B cell (primary cell): ENCODE results near the gene KCTD10. TPM values are rescaled to one million over a fixed set of nuclear protein-coding genes. Genes with fewer than 3 reads are reported as not detected.

ENCODE experiments used
- ATAC-seq: fragments of 200-7000 bp; cut with Tn5 transposase; one replicate; pipeline ENCODE4 v1.10.0; 2021; ENCODE audit warnings: low read depth, mild to moderate bottlenecking, moderate number of reproducible peaks, moderate library complexity
- CTCF ChIA-PET: fragments of 350-600 bp; sonication (Branson Sonifier 250); formaldehyde crosslinking; loops from one replicate; lab custom pipeline; 2021; ENCODE audit warnings: antibody characterized with exemption, inconsistent platforms; lab: Charles Lee
- POLR2A ChIA-PET: fragments of 350-600 bp; sonication (Branson Sonifier 250); formaldehyde crosslinking; loops from one replicate; lab custom pipeline; 2021; ENCODE audit warnings: antibody characterized with exemption; lab: Charles Lee
- DNase-seq: peaks from one replicate; pipeline ENCODE4 v3.0.0; 2013
- H2AFZ ChIP-seq: 2 replicates; pipeline ENCODE4 v1.6.1; 2012; ENCODE audit warnings: mild to moderate bottlenecking, low read depth, low read length; ENCODE audit not compliant: insufficient read depth, poor library complexity, severe bottlenecking
- H3K27ac ChIP-seq, 2 donors: 1 replicate in 1 of 2; 2 replicates in 1 of 2; pipeline ENCODE4 v1.5.1; 2012 to 2013; ENCODE audit warnings: low read length in 2 of 2, mild to moderate bottlenecking in 2 of 2, moderate library complexity in 1 of 2
- H3K27me3 ChIP-seq, 4 experiments: fragments of 200-600 bp in 1 of 4; sonication (generic) in 1 of 4; replicated peaks in 1 of 4; 1 replicate in 2 of 4; 2 replicates in 2 of 4; pipeline versions ENCODE4 v1.6.1 to v1.7.0; 2013 to 2016; ENCODE audit warnings: low read length in 3 of 4, mild to moderate bottlenecking in 2 of 4, mixed read lengths in 1 of 4, moderate library complexity in 1 of 4; ENCODE audit not compliant: insufficient read depth in 4 of 4, control insufficient read depth in 3 of 4; ENCODE audit errors: control extremely low read depth in 1 of 4
- H3K36me3 ChIP-seq, 2 experiments: replicated peaks in 1 of 2; 1 replicate in 1 of 2; 2 replicates in 1 of 2; pipeline versions ENCODE4 v1.6.1 to v1.7.1; 2013; ENCODE audit warnings: low read length in 1 of 2; ENCODE audit not compliant: insufficient read depth in 2 of 2, control insufficient read depth in 1 of 2; ENCODE audit errors: control extremely low read depth in 1 of 2, extremely low read depth in 1 of 2
- H3K4me1 ChIP-seq, 2 donors: fragments of 200-600 bp in 1 of 2; sonication (generic) in 1 of 2; 1 replicate in 1 of 2; 2 replicates in 1 of 2; pipeline versions ENCODE4 v1.5.1 to v1.6.1; 2013 to 2017; ENCODE audit warnings: low read length in 2 of 2; ENCODE audit not compliant: control insufficient read depth in 2 of 2, insufficient read depth in 2 of 2
- H3K4me2 ChIP-seq: replicated peaks from 2 replicates; pipeline ENCODE3; 2012; ENCODE audit warnings: mild to moderate bottlenecking, low read depth, low read length; ENCODE audit not compliant: poor library complexity, severe bottlenecking
- H3K4me3 ChIP-seq, 5 experiments: fragments of 200-600 bp in 1 of 5; sonication (generic) in 1 of 5; 1 replicate in 3 of 5; 2 replicates in 2 of 5; pipeline versions ENCODE4 v1.5.1 to v1.7.0; 2011 to 2016; ENCODE audit warnings: low read length in 4 of 5, mild to moderate bottlenecking in 4 of 5, low read depth in 2 of 5, control low read depth in 1 of 5, moderate library complexity in 1 of 5; ENCODE audit not compliant: insufficient read depth in 1 of 5; ENCODE audit errors: control extremely low read depth in 1 of 5, extremely low read depth in 1 of 5
- H3K79me2 ChIP-seq: fragments of 200-600 bp; sonication (generic); one replicate; pipeline ENCODE4 v1.6.0; 2016; ENCODE audit warnings: low read length; ENCODE audit not compliant: control insufficient read depth, insufficient read depth
- H3K9ac ChIP-seq: fragments of 200-600 bp; sonication (generic); 2 replicates; pipeline ENCODE4 v1.6.1; 2017; ENCODE audit warnings: mild to moderate bottlenecking, low read length, moderate library complexity
- H3K9me3 ChIP-seq, 3 donors: one replicate each; pipeline versions ENCODE4 v1.6.1 to v1.7.1; 2013; ENCODE audit warnings: low read length in 2 of 3; ENCODE audit not compliant: control insufficient read depth in 2 of 3, insufficient read depth in 1 of 3; ENCODE audit errors: control extremely low read depth in 1 of 3
- H4K20me1 ChIP-seq: 2 replicates; pipeline ENCODE4 v1.6.0; 2012; ENCODE audit warnings: mild to moderate bottlenecking, low read length; ENCODE audit not compliant: insufficient read depth, control insufficient read depth, poor library complexity, severe bottlenecking
- H3K27ac Mint-ChIP-seq: one replicate; pipeline ENCODE4 v1.8.0; 2021; ENCODE audit warnings: mixed read lengths
- H3K27me3 Mint-ChIP-seq: one replicate; pipeline ENCODE4 v1.8.0; 2021; ENCODE audit warnings: mixed read lengths
- H3K4me1 Mint-ChIP-seq: one replicate; pipeline ENCODE4 v1.8.0; 2021; ENCODE audit warnings: mixed read lengths
- H3K4me3 Mint-ChIP-seq: one replicate; pipeline ENCODE4 v1.8.0; 2021; ENCODE audit warnings: mixed read lengths
- H3K9me3 Mint-ChIP-seq: one replicate; pipeline ENCODE4 v1.8.0; 2022; ENCODE audit warnings: mixed read lengths; ENCODE audit not compliant: insufficient read depth
- EZH2 ChIP-seq: IDR thresholded peaks from 2 replicates; pipeline ENCODE4 v1.6.1; 2012; ENCODE audit warnings: borderline replicate concordance, low read depth, mild to moderate bottlenecking, moderate library complexity, low read length; ENCODE audit not compliant: insufficient read depth, poor library complexity, severe bottlenecking
- WGBS: methylation state at CpG from one replicate; pipeline ENCODE4 v1.1.5; 2013; ENCODE audit warnings: missing lambda C conversion rate; ENCODE audit not compliant: insufficient coverage; 5-methylcytosine and 5-hydroxymethylcytosine counted together
- intact Hi-C: fragments of 100-400 bp; cut with micrococcal nuclease; formaldehyde crosslinking; loops from one replicate; pipeline ENCODE4 v1.10.0; 2022
- polyA plus RNA-seq: library from polyadenylated mRNA; depleted of rRNA; stranded (reverse); fragments of >200 nt; gene quantifications from 2 replicates; pipeline ENCODE4 v1.2.3, GENCODE V29; 2012
- total RNA-seq, 2 donors: library from RNA; stranded (reverse); fragments of 120-200 nt in 1 of 2; gene quantifications; 1 replicate in 1 of 2; 2 replicates in 1 of 2; pipeline versions ENCODE4 v1.2.3 to v1.2.4, GENCODE V29; 2013 to 2022
- TF ChIP-seq, protein P1 (sequence below): fragments of 200-600 bp; IDR thresholded peaks from one replicate; pipeline ENCODE4 v1.8.0; 2022; ENCODE audit warnings: antibody characterized with exemption, mild to moderate bottlenecking

KCTD10 gene
- total and polyA plus RNA-seq, 2 donors (not counting 1 experiment from before 2014, with no cell fraction given): 15.4 to 30.9 TPM

DNA sequence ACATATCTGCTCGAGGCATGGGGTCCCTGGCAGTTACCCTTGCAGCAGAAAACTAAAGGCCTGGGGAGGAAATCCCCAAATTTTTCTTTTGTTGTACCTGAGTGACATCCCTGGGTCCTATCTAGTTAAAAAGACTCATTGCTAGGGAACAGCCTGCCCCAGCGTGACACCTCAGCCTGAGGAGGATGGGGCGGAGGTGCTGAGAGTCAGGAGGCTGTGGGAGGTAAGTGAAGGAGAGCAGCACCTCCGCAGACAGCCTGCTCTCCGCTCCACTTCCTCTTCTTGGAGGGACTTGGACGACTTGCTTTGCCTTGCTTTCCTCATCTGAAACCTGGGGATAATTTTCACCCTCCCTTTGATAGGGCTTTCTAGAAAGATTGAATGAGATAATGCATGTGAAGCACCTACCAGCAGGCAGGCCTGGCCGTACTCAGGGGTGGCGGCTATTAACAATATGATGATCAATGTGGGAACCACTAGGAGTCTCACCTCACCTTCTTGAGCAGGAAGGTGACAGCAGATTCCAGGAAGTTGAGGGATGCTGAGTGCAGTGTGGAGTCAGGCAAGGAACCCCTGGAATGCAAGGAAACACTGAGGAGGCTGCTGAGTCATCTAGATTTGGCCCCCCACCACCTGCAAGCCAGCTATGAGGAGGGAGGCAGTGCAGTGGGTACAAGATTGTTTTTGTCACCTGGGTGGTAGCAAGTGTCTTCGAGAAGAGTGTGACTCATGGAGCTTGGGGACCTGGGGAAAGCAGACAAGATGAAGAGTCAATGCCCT, 23.5 kb upstream of the KCTD10 start:
- Histone ChIP-seq H3K4me3 (no peak overlapping the region), H4K20me1 (no peaks in the 10 kb centered on the region), H3K9ac (no peak overlapping the region), H3K9me3 (no peaks in the 10 kb centered on the region), H3K79me2 (no peaks in the 10 kb centered on the region), H3K36me3 (peaks cover 9 to 80% of the 10 kb centered on the region in 2 experiments), H3K27me3 (no peaks in the 10 kb centered on the region), H3K4me2 (no peak overlapping the region), H2AFZ (no peak overlapping the region), H3K4me1 (no peaks in the 10 kb centered on the region), H3K27ac (no peak overlapping the region)
- no peaks in the 10 kb centered on the region for H3K27me3 Mint-ChIP-seq
- no peak for DNase-seq
- TF ChIP-seq, protein P1, sequence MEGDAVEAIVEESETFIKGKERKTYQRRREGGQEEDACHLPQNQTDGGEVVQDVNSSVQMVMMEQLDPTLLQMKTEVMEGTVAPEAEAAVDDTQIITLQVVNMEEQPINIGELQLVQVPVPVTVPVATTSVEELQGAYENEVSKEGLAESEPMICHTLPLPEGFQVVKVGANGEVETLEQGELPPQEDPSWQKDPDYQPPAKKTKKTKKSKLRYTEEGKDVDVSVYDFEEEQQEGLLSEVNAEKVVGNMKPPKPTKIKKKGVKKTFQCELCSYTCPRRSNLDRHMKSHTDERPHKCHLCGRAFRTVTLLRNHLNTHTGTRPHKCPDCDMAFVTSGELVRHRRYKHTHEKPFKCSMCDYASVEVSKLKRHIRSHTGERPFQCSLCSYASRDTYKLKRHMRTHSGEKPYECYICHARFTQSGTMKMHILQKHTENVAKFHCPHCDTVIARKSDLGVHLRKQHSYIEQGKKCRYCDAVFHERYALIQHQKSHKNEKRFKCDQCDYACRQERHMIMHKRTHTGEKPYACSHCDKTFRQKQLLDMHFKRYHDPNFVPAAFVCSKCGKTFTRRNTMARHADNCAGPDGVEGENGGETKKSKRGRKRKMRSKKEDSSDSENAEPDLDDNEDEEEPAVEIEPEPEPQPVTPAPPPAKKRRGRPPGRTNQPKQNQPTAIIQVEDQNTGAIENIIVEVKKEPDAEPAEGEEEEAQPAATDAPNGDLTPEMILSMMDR: no peak
- TF ChIP-seq EZH2: no peak
- H3K9me3 Mint-ChIP-seq: no peaks in the 10 kb centered on the region
- ChIA-PET CTCF (no interaction called here), POLR2A (no interaction called here)
- no peak overlapping the region for H3K4me3 Mint-ChIP-seq
- intact Hi-C loops: no loop called here
- no peak overlapping the region for H3K27ac Mint-ChIP-seq
- no peaks in the 10 kb centered on the region for H3K4me1 Mint-ChIP-seq
- no peak for ATAC-seq
- WGBS: 95% methylated on average over 5 of the region's 9 CpGs

DNA sequence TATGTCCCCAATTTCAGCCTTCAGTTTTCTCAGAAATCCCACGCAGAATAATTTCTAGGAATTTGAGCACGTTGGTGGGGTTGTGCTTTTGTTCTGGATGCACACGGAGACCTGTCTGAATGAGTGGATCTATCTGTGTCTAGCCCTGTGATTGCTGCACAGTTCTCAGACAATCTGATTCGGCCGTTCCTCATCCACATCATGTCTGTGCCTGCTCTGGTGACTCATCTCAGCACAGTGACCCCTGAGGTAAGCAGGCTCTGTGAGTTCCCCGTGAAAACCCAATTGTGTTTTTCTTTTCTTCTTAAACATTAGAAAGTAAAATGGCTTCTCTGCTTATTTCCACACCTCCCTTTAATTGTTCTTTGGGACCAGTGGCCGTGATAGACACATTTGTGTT, 20.6 kb upstream of the KCTD10 start:
- TF ChIP-seq, protein P1: no peak
- no peak for TF ChIP-seq EZH2
- Histone ChIP-seq H2AFZ (no peak overlapping the region), H3K4me2 (no peak overlapping the region), H4K20me1 (no peaks in the 10 kb centered on the region), H3K27me3 (no peaks in the 10 kb centered on the region), H3K79me2 (no peaks in the 10 kb centered on the region), H3K36me3 (peaks cover 4 to 73% of the 10 kb centered on the region in 2 experiments), H3K9ac (no peak overlapping the region), H3K27ac (no peak overlapping the region), H3K4me3 (no peak overlapping the region), H3K4me1 (no peaks in the 10 kb centered on the region), H3K9me3 (peaks cover 0 to 2% (median 0%) of the 10 kb centered on the region in 3 donors)
- ATAC-seq (no peak), DNase-seq (no peak)
- Mint-ChIP-seq H3K9me3 (no peaks in the 10 kb centered on the region), H3K4me1 (no peaks in the 10 kb centered on the region), H3K27me3 (no peaks in the 10 kb centered on the region), H3K4me3 (no peak overlapping the region), H3K27ac (no peak overlapping the region)
- intact Hi-C loops: no loop called here
- POLR2A ChIA-PET: no interaction called here
- 94% methylated on average over 6 of the region's 7 CpGs for WGBS
- CTCF ChIA-PET: no interaction called here
